HUES48 (cell line): ENCODE measurements around the gene PPP1R13B.
A peak's percentile ranks its signal among the peaks of the same experiment; 100 is the strongest.

Experiments used
- H3K27ac ChIP-seq: one replicate; pipeline ENCODE4 v1.7.0; 2013; ENCODE audit warnings: low read depth, low read length, inconsistent platforms
- H3K27me3 ChIP-seq: 2 replicates; pipeline ENCODE4 v1.6.1; 2013; ENCODE audit warnings: mild to moderate bottlenecking, low read length; ENCODE audit not compliant: control insufficient read depth, insufficient read depth
- H3K36me3 ChIP-seq: 2 replicates; pipeline ENCODE4 v1.6.1; 2013; ENCODE audit warnings: low read length; ENCODE audit not compliant: control insufficient read depth, insufficient read depth
- H3K4me1 ChIP-seq: 2 replicates; pipeline ENCODE4 v1.6.1; 2013; ENCODE audit warnings: mild to moderate bottlenecking, low read length; ENCODE audit not compliant: control insufficient read depth, insufficient read depth
- H3K4me3 ChIP-seq: 2 replicates; pipeline ENCODE4 v1.5.1; 2013; ENCODE audit warnings: mild to moderate bottlenecking, low read depth, low read length
- H3K9ac ChIP-seq: 2 replicates; pipeline ENCODE4 v1.6.1; 2013; ENCODE audit warnings: mild to moderate bottlenecking, low read depth, low read length, moderate library complexity
- H3K9me3 ChIP-seq: 2 replicates; pipeline ENCODE4 v1.6.1; 2013; ENCODE audit warnings: low read length; ENCODE audit not compliant: control insufficient read depth, insufficient read depth

PPP1R13B gene

DNA sequence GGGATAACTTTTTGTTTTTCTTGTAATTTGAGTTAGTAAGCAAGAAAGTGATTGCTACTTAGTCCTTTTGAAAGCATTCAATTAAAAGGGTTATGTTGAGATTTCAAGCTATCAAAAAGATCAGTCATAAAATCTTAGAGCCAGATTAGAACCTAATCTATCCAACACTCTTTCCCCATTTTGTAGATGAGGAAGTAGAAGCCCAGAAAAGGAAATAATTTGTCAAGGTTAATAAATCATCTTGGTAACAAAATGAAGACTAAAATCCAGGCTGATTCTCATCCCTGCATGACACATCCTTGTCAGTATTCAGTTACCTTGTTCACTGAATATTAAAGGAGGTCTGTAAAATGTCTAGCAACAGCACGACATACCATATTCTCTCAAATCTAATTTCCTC lies 26.5 kb downstream of the PPP1R13B start:
- Histone ChIP-seq H3K9ac (no peak overlapping the region), H3K27me3 (no peaks in the 10 kb centered on the region), H3K27ac (no peak overlapping the region), H3K9me3 (no peaks in the 10 kb centered on the region), H3K4me3 (no peak overlapping the region), H3K36me3 (no peaks in the 10 kb centered on the region), H3K4me1 (peaks cover 12% of the 10 kb centered on the region)

DNA sequence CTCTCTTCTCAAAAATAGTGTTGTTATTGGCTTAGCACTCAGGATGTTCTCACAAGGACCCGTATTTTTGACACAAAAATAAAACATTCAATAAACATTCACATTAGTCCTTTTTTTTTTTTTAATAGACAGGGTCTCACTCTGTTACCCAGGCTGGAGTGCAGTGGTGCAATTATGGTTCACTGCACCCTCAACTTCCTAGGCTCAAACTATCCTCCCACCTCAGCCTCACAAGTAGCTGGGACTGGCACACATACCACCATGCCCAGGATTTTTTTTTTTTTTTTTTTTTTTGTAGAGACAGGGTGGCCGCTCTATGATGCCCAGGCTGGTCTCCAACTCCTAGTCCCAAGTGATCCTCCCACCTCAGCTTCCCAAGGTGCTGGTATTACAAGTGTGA lies 27.0 kb downstream of the PPP1R13B start:
- Histone ChIP-seq H3K4me3 (peak overlapping the region; percentile 37), H3K36me3 (no peaks in the 10 kb centered on the region), H3K27me3 (no peaks in the 10 kb centered on the region), H3K9me3 (no peaks in the 10 kb centered on the region), H3K4me1 (peaks cover 12% of the 10 kb centered on the region), H3K9ac (no peak overlapping the region), H3K27ac (no peak overlapping the region)

DNA sequence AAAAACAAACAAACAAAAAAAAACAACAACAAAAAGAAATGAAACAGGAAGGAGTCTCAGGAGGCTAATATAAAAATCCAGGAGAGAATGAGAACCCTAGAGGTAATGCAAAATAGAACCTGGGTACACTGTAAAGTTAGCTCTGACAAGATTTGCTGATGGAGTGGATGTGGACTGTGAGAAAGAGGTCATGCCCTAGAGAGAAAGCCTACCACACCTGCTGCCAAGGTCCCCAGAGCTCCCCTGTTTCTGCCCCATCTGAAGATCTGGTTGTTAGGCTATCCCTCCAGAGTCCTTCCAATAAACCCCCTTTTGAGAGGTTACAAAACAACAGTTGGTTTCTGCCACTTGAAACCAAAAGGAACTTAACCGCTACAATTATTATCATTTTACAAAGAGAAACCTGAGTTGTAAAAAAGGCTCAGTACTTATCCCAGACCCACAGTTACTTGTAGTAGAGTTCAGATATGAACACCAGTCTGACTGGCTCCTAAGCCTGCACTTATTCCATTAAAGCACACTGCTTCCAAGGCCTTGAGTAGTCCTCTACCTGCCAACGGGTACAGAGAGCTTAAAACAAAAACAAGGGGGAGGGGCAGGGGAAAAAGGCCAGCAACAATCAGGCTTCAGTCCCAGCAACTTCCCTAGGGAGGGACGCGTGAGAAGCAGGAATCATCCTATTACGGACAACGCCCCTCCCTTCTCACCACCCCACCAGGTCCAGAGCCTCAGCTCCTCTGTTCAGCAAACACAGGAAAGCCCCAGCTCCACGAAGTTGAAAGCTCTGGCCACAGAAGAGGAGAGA lies 27.7 kb downstream of the PPP1R13B start:
- Histone ChIP-seq H3K27ac (peak overlapping the region; percentile 65), H3K9ac (0 out of 2 replicates have a peak overlapping the region, but pooled peaks have one; percentile 11), H3K4me1 (peaks cover 12% of the 10 kb centered on the region), H3K4me3 (peak overlapping the region; percentile 37), H3K36me3 (no peaks in the 10 kb centered on the region), H3K27me3 (no peaks in the 10 kb centered on the region), H3K9me3 (no peaks in the 10 kb centered on the region)

DNA sequence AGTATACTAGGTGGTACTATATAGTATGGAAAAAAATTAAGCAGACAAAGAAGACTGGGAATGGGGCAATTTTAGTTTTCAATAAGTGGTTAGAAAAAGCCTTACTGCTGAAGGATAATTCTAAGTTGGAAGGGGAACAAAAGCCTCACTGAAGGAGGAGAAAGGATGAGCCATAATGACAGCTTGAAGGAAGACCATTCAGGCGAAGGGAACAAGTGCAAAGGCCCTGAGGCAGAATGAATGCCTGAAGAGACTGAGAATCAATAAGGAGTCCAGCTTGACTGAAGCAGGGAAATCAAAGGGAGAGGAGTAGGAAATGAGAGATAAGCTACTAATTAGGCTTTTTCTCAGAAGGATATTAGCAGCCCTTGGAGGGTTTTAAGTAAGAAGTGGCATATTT lies 28.5 kb downstream of the PPP1R13B start:
- no peaks in the 10 kb centered on the region for H3K9me3 ChIP-seq
- no peaks in the 10 kb centered on the region for H3K36me3 ChIP-seq
- H3K27me3 ChIP-seq: no peaks in the 10 kb centered on the region
- no peak overlapping the region for H3K27ac ChIP-seq
- no peak overlapping the region for H3K9ac ChIP-seq
- peaks cover 12% of the 10 kb centered on the region for H3K4me1 ChIP-seq
- H3K4me3 ChIP-seq: no peak overlapping the region

DNA sequence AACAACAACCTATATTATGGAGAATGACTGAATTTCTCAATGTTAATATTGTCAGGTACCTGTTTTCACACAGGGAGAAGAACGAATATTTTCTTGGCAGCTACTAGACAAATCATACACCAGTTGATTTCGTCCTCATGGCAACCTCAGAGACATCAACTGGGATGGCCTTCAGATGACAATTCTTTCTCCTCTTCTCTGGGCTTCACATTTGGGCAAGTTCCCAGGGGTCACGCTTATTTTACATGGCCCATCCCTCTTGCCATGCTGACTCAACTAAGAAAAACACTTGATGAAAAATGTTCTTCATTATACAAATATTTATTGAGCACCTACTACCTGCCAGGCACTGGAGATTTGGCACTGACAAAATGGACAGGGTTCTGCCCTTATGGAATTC lies 29.0 kb downstream of the PPP1R13B start:
- Histone ChIP-seq H3K9me3 (no peaks in the 10 kb centered on the region), H3K27ac (no peak overlapping the region), H3K9ac (no peak overlapping the region), H3K27me3 (no peaks in the 10 kb centered on the region), H3K4me1 (peaks cover 12% of the 10 kb centered on the region), H3K36me3 (no peaks in the 10 kb centered on the region), H3K4me3 (no peak overlapping the region)

DNA sequence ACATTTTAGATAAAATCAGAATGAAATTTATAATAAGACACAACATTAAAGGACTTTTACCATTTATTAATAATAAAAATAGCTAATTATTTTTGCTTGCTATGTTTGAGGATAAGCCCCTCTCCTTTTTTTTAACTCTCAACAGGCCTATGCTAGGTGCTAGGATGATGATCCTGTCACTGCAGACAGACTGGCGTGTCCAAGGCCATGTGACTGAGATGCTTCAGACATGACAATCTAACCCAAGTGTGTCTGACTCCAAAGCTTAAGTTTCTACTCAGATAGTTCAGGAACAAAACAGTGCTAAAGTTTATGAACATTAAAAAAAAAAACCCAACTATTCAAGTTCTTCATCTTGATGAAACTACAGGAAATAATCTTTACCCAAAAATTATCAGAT lies 29.8 kb downstream of the PPP1R13B start:
- Histone ChIP-seq H3K27ac (no peak overlapping the region), H3K9ac (no peak overlapping the region), H3K27me3 (no peaks in the 10 kb centered on the region), H3K4me3 (no peak overlapping the region), H3K36me3 (no peaks in the 10 kb centered on the region), H3K4me1 (peaks cover 12% of the 10 kb centered on the region), H3K9me3 (no peaks in the 10 kb centered on the region)

DNA sequence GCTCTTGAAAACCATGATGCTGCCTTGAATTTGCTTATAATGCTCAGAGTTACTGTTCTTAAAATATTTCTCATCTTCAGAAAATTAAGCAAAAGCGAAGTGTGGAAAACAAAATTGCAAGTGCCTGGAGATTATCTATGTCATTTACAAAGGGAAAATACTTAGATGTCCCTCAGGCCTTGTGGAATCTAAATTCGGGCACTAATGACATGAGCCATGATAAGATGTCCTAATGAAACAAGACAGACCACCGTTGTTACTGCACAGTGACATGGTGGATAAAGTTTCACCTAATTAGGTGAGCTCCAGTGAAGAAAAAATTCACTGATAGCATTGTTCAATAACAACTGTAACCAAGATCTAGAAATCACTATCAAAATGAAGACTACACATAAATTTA lies 30.4 kb downstream of the PPP1R13B start:
- Histone ChIP-seq H3K4me3 (no peak overlapping the region), H3K9ac (no peak overlapping the region), H3K9me3 (no peaks in the 10 kb centered on the region), H3K27me3 (no peaks in the 10 kb centered on the region), H3K27ac (no peak overlapping the region), H3K4me1 (peaks cover 12% of the 10 kb centered on the region), H3K36me3 (no peaks in the 10 kb centered on the region)

DNA sequence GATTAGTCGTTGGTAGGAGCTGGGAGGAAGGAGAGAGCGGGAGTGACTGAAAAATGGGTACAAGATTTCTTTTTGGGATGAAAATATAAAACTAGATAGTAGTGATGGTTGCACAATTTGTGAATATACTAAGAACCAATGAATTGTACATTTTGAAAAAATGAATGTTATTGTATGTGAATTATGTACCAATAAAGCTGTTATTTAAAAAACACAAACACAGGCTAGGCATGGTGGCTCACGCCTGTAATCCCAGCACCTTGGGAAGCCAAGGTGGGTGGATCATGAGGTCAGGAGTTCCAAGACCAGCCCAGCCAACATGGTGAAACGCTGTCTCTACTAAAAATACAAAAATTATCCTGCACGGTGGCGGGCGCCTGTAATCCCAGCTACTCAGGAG lies 32.1 kb downstream of the PPP1R13B start:
- Histone ChIP-seq H3K36me3 (no peaks in the 10 kb centered on the region), H3K27ac (no peak overlapping the region), H3K27me3 (no peaks in the 10 kb centered on the region), H3K9me3 (no peaks in the 10 kb centered on the region), H3K4me3 (no peak overlapping the region), H3K4me1 (peaks cover 10% of the 10 kb centered on the region), H3K9ac (no peak overlapping the region)

DNA sequence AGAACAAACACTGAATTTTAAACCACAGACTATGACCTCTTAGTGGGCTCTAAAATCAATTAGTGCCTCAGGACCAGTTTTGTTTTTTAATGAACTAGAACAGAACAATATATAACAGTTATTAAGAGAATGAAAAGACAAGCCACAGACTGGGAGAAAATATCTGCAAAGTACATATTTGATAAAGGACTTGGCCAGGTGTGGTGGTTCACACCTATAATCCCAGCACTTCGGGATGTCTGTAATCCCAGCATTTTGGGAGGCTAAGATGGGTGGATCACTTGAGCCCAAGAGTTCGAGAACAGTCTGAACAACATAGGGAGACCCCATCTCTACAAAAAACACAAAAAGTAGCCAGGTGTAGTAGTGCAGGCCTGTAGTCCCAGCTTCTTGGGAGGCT lies 36.2 kb downstream of the PPP1R13B start:
- Histone ChIP-seq H3K36me3 (no peaks in the 10 kb centered on the region), H3K27me3 (no peaks in the 10 kb centered on the region), H3K4me1 (no peaks in the 10 kb centered on the region), H3K9me3 (no peaks in the 10 kb centered on the region), H3K27ac (no peak overlapping the region), H3K4me3 (no peak overlapping the region), H3K9ac (no peak overlapping the region)

DNA sequence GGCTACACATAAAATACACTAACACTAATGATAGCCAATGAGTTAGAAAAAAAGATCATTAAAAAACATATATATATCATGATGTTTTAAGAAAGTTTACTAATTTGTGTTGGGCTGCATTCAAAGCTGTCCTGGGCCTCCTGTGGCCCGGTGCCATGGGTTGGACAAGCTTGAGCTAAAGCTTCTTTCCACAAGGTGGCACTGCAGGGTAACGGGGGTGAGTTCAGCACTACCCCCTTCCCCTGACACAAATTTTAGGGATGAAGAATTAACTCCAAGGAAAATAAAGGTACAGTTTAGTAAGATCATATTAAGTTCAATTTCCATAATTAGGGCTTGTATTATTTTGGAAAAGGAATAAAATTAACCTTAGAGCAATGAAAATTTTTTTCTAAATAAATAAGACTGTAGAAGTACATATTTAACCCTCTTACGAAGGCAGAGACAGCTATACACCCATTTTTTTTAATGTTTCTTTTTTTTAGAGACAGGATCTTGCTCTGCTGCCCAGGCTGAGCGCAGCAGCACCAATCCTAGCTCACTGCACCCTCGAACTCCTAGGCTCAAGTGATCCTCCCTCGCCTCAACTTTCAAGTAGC lies 38.9 kb downstream of the PPP1R13B start:
- Histone ChIP-seq H3K9ac (no peak overlapping the region), H3K36me3 (no peaks in the 10 kb centered on the region), H3K27me3 (no peaks in the 10 kb centered on the region), H3K9me3 (no peaks in the 10 kb centered on the region), H3K4me1 (no peaks in the 10 kb centered on the region), H3K4me3 (no peak overlapping the region), H3K27ac (no peak overlapping the region)

DNA sequence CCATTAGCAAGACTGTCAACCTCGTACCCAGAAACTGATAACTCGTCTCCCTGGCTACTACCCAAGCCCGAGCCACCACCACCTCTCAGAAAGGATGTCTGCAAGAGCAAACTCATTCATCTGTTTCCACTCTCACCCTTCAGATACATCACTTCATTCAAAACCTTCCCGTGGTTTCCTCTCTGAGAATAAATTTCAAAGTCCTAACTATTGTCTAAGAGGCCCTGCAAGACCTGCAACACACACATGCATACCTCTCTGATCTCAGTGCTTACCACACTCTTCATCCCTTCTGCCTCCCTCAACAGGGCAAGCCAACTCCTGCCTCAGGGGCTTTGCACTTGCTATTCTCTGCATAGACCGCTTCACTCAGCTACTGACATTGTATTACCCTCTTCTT lies 40.6 kb downstream of the PPP1R13B start:
- H3K4me3 ChIP-seq: no peak overlapping the region
- no peak overlapping the region for H3K9ac ChIP-seq
- no peaks in the 10 kb centered on the region for H3K9me3 ChIP-seq
- no peaks in the 10 kb centered on the region for H3K36me3 ChIP-seq
- no peak overlapping the region for H3K27ac ChIP-seq
- H3K27me3 ChIP-seq: no peaks in the 10 kb centered on the region
- H3K4me1 ChIP-seq: peaks cover 3% of the 10 kb centered on the region; the same call in 1 of the 2 replicates
